ENCODE results near the gene PLVAP. TPM values are rescaled to one million over a fixed set of nuclear protein-coding genes. Genes with fewer than 3 reads are reported as not detected.
"Not testable (repeated sequence)": the region's sequence is repeated elsewhere in the genome, so short reads cannot be mapped to it uniquely, and the experiment has no call there.

The PLVAP gene
- total RNA-seq, 1 experiment from 2014 or later: not detected

DNA sequence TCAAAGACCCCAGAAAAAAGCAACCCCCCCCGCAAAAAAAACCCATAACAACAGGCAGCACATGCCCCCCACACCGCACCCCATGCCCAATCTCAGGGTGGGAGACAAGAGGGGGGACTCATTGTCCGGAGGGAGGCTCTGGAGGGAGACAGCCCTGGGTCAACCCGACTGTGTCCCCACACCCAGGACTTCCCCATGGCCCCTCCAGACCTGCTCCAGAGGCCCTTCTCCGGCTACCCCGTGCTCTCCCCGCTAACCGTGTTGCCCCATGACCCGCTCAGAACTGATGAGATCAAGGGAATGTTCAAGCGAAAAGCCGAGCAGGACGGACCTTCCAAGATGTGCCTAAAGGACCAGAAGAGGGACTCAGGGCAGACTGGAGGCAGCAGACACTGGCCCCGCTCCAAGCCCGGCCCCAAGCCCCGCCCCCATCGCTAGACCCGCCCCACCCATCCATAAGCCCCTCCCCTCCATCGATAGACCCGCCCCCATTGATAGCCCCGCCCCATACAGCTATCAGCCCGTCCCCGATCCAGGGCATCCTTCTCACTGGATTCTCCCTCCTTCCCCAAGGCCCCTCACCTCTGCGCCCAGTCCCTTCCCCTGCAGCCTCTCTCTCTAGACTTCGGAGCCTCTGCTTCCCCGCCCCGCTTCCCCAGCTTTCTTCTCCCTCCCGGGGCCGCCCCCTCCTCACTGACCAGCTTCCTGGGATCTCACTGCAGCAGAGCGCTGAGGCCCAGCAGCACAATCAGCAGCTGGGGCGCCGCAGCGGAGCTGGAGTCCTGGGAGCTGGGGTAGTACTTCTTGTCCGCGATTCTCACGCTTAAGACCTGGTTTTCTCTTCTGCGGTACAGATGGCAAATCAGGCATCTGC, 26.1 kb upstream of the PLVAP start:
- peak; percentile 26 for DNase-seq (ENCODE audit: low spot score)

DNA sequence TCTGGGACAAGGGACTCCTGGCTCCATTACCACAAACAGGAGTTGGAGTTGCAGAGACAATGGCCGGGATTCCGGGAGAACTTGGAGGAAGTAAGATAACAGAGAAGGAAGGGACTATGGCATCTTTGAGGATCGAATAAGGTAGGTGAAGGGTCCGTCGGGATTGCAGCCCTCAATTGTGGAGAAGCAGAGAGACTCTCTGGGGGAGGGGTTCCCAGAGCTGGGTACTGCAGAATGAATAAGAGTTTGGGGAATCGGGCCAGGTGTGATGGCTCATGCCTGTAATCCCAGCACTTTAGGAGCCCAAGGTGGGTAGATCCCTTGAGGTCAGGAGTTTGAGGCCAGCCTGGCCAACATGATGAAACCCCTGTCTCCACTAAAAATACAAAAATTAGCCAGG, 24.5 kb upstream of the PLVAP start:
- no peak for DNase-seq (ENCODE audit: low spot score)

DNA sequence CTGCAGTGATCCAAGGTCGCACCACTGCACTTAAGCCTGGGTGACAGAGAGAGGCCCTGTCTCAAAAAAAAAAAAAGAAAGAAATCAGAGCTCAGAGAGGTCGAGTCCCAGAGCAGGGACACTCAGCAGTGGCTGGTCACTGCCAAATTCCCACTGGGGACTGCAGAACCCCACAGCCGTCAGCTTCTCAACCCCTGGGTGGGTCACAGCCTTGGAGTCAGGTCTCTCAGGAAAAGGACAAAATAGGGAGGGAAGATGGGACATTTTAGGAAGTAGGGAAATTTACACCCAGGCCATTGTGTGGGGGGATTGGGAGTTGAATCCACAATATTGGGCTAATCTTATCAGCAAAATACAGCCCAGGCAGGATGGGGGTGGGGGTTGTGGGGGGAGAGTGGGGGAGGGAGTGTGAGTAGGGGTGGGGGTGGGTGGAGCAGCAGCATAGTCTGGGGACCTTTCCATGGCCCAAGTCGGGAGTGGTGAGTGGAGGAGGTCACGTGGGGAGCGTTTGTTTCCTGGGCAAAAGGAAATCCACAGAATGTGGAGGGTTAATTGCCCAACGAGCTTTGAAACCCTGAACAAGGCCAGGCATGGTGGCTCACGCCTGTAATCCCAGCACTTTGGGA, 21.9 kb upstream of the PLVAP start:
- DNase-seq (ENCODE audit: low spot score): no peak

DNA sequence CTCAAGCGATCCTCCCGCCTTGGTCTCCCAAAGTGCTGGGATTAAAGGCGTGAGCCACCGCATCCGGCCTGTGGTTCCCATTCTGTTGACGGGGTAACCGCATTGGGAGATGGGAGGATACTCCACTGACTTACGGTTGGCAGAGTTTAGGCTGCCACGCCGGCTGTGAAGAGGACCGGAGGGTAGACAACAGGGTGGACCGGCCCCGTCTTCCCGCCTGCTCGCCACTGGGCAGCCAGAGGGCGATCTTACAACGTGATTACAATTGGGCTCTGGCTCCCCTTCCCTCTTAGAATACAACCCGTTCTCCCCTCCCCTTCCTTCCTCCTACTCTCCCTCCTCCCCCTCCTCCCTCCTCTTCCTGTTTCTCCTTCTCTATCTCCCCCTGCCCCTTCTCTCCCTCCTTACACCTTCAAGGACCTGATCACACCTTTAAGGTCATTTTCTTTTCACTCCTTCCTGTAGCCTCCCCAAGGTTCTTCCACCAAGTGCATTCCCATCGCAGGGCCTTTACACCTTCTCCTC, 17.8 kb upstream of the PLVAP start:
- DNase-seq (ENCODE audit: low spot score): peak; percentile 54

DNA sequence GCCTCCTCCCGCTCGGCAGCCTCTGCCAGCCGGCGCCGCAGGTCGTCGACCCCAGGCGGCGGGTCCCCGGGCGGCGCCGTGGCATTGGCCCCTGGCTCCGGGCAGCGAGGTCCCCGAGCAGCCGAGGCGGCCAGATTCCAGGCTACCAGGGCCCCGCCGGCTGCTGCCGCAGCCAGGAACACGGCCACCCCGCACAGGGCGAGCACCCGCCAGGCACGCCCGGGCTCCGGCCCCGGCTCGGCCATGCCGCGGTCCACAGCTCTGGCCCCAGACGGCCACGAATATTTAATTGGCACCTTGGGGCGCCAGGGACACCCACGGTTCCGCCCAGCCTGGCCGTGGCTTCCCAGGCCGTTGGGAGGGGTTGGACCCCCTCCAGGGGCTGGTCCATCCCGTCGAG, 16.8 kb upstream of the PLVAP start, which contains the start of gene CCDC194:
Gene CCDC194, minus strand, starts transcription at position 283 of the 400 bp plus-strand sequence. Its CDS starts 38 bp downstream, at position 245.
- no peak for DNase-seq (ENCODE audit: low spot score)

DNA sequence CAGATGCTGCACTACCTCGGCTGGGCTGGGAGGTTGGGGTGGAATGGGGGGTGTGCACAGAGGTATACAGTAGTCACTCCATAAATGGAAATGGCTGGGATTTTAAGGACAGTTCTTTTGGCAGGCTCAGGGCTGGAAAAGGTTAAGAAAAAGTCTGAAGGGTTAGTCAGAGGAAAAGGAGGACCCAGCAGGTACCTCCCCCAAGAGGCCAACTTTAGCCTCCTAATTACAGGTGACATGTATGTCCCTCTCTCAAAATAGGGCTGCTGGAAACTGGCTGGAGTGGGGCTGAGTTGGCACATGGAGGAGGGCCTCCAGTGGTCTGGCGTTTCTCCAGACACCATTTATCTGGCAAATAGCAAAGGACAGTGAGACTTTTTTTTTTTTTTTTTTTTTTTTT, 15.9 kb upstream of the PLVAP start:
- DNase-seq (ENCODE audit: low spot score): no peak

DNA sequence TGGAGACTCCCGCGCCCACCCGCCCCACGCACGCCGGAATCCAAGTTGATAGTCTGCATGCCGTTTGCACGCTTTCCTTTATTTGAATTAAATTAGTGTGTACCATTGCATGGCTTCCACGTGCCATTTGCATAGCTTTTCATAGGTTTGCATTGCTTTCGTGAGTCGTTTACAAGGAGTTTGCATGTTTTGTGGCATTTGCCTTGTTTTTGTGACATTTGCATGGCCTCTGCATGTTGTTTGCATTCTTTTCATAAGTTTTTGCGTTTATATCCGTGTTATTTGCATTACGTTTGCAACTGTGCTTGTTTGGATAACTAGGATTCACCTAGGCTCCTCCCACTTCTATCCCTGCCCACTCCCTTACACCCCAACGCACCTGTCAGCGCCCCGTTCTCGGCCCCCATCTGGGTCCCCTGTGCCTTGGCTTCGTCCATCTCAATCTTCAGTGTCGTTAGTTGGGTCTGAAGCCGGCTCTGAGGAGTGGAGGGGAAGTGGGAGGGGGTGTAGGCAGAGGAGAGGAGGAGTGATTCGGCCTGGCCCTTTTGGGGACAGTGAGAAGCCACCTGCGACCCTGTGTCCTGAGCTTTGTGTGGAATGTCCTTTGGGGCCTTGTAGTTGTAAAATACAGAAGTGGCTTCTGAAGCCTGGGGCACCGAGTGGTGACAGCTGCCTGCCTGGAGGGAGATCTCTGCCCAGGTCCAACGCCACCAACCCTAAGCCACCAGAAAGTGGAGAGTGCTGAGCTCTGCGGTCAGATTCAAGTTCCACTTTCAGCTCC, 14.4 kb upstream of the PLVAP start:
- no peak for DNase-seq (ENCODE audit: low spot score)

DNA sequence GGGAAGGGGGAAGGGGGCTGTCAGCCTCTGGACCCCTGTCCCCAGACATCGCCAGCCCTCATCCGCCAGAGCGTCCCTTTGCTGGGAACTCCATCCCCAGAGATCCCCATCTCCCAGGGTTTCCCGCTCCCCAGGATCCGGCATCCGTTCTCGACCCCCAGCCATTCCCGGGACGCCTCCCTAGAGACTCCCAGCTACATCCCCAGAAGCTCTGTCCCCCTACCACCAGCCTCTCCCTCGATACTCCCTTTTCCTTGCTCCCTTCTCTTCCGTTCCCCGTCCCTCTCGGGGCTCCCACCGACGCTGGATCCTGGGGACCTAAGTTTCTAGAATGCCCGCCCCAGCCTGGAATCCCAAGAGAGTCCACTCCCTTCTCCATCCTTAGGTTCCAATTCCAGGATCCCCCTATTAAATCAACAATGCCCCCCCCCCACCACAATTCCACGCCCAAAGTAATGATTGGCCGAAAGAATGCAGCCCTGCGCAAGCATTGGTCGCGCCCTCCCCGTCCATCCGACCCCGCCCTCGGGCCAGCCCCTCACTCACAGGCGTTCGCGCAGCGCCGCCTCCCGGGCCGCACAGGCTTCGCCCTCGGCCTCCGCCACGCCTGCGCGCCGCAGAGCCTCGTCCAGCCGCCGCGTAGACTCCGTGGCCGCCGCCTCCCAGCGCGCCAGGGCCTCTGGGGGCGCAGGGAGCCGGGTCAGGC, 13.7 kb upstream of the PLVAP start:
- DNase-seq (ENCODE audit: low spot score): peak; percentile 73

DNA sequence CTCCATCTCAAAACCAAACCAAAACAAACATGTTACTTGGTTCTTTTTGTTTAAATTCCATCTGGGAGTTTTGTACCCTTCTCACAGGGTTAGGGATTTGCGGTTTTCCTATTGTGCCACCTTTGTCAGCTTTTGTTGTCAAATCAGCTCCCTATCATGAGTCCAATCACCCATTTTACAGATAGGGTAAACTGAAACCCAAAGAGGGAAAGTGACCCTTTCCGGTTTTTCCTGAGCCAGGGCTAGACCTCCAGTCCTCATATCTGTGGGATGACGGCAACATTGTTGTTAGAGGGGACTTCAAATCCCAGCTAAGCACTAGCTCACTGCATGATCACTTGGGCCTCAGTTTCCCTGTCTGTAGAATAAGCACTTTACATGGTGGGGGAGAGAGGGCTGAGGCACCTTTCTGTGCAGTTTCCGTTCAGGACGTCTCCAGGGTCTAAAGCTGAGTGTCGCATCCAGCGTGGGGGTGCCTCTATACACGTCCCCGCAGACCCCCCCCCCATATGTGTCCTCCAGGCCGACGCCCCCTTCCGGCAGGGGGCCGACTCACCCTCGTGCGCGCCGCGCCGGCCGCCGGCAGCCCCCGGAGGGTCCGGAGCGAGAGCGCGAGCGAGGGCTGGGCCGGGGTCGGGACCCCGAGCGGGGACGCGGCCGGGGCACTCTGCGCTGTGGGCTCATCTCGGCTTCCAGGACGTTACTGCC, 13.0 kb upstream of the PLVAP start:
- DNase-seq (ENCODE audit: low spot score): no peak

DNA sequence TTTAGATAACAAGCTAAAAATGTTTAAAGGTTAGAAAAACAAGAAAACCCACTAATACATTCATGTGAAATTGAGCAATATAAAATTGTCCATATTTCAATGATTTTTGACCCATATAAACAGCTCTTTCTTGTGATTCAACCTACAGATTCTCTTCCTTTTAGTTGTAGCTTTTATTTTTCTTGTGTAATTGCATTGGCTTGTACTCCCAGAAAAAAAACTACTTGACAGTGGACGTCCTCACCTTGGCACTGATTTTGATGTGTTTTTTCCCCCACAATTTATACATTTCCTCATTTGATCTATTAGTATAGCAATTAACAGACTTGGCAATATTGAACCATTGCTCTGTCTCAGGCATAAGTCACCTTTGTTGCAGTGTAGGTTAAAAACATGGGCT, 12.1 kb upstream of the PLVAP start:
- DNase-seq (ENCODE audit: low spot score): no peak

DNA sequence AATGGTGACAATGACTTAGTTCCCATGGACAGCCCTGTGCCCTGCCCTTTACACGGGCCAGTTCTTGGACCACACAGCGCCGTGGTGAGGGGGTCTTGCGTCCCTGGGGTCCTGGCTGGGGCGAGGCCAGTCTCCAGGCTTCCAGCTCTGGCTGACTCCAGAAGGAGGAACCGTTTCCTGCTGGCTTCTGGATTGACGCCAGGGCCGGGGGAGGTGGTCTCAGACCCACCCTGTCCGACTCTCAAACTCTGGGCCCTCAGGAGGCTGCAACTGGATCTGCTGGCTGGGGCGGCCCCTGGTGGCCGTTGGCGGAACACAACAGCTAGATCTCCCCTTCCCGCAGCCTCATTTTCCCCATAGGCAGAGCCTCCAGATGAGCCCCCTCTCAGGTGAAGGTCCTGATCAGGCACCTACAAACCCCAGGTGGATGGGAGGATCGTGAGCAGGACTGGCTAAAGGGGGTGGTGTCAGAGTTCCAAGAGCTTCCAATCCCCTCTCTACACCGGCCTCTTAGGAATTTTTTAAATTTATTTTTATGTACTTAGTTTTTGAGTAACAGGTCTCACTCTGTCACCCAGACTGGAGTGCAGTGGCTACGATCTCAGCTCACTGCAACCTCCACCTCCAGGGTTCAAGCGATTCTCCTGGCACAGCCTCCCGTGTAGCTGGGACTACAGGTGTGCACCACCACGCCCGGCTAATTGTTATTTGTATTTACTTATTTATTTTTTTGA, 8.9 kb upstream of the PLVAP start:
- DNase-seq (ENCODE audit: low spot score): peak; percentile 53

DNA sequence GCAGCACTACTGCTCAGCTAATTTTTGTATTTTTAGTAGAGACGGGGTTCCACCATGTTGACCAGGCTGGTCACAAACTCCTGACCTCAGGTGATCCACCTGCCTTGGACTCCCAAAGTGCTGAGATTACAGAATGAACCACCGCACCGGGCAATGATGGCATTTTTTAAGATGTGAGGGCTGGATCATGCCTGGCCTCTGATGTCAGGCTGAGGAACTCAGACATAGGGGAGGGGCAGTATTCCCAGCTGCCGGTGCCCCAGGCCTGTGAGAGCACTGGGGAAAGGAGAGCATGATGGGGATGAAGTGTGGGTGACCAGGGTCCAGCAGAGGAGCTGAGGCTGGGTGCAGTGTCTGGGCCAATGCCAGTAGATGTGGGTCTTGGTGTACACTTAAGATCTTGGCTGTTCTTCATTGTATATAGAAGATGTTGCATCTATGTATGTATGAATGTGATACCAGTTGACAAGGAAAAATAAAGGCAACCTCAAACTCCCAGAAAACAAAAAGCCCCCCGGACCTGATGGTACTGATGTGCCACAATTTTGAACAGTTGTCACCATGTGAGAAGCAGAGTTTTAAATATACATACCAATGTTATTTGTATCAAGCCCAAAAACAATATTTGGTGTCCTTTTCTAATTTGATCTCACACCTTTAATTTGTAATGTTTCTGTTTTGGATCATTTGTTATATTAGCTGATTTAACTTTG, 3.4 kb upstream of the PLVAP start:
- DNase-seq (ENCODE audit: low spot score): no peak

DNA sequence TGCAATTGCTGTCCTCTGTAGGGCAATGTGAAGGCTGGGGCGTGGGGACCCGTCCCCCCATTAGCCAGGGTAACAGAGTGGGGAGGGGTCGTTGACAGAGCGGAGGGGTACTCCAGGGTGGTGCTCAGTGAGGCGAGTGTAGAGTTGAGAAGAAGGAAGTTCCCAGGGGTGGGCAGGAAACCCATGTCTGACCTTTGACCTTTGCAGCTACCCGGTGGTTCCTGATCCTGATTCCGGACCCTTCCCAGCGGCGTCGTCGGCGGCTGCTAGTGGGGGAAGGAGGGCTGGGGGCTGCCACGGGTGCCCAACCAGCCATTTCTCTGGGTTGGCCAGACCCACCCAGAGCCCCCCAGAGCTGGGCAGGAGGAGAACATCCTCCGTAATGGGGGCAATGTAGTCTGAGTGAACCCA, 2.1 kb upstream of the PLVAP start:
- DNase-seq (ENCODE audit: low spot score): no peak

DNA sequence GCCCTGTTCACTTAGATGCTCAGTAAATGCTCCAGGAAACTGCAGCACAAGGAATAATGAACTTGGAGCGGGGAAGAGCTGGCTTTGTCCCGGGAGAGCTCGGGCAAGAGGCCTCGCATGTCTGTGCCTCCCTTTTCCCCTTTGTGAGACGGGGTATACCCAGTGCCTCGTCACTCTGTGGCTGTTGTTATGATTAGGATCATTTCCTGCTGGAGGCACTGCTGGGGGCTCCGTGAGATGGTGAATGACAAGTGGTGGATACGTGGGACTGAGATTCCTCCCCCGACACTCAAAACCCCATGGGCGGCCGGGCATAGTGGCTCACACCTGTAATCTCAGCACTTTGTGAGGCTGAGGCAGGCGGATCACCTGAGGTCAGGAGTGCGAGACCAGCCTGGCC, 1.1 kb upstream of the PLVAP start:
- no peak for DNase-seq (ENCODE audit: low spot score)

DNA sequence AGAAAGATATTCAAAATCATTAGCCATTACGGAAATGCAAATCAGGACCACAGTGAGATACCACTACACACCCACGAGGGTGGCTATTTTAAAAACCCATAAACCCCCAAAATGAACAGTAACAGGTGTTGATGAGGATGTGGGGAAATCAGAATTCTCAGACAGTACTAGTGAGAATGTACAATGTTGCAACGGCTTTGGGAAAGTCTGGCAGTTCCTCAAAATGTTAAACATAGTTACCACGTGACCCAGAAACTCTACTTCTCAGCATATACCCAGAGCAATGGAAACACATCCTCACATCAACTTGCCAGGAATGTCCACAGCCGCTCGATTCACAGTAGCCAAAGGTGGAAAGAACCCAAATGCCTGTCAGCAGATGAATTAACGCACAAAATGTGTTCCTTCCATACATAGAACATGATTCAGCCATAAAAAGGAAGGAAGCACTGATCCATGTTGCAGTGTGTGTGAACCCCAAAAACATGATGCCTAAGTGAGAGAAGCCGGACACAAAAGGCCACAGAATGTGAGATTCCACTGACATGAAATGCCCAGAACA, 7.0 kb downstream of the PLVAP start:
- no peak for DNase-seq (ENCODE audit: low spot score)

DNA sequence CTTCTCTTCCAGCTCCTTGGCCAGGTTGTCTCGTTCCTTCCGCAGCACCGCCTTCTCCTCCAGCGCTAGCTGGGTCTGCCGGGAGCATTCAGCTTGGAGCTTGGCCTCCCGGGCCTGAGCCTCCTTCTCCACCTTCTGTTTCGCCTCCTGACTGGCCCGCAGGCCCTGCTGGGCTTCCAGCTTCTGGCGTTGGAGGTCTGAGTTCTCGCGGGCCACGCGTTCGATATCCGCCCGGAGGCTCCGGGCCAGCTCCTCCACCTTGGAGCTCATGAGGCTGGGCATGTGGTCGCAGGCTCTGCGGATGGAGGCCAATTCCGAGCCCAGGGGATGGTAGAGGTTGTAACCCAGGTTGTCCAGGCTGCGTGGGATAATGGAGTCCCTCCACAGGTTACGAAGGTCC, 11.8 kb downstream of the PLVAP start:
- no peak for DNase-seq (ENCODE audit: low spot score)

DNA sequence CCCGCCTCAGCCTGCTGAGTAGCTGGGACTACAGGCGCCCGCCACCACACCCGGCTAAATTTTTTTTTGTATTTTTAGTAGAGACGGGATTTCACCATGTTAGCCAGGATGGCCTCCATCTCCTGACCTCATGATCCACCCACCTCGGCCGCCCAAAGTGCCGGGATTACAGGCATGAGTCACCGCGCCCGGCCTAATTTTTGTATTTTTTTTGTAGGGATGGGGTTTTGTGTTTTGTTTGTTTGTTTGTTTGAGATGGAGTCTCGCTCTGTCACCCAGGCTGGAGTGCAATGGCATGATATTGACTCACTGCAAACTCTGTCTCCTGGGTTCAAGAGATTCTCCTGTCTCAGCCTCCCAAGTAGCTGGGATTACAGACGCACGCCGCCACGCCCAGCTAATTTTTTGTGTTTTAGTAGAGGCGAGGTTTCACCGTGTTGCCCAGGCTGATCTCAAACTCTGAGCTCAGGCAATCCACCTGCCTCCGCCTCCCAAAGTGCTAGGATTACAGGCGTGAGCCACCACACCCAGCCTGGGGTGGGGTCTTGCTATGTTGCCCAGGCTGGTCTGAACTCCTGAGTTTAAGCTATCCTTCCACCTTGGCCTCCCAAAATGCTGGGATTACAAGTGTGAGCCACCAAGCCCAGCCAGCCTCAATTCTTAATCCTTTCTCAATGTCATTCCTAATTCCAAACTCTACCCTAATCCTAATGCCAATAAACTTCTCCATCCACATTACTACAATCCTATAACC, 13.1 kb downstream of the PLVAP start:
- DNase-seq (ENCODE audit: low spot score): not testable (repeated sequence)
